ENCODE measurements around the gene DGKI.
"Not testable (repeated sequence)": the region's sequence is repeated elsewhere in the genome, so short reads cannot be mapped to it uniquely, and the experiment has no call there.

The DGKI gene

DNA sequence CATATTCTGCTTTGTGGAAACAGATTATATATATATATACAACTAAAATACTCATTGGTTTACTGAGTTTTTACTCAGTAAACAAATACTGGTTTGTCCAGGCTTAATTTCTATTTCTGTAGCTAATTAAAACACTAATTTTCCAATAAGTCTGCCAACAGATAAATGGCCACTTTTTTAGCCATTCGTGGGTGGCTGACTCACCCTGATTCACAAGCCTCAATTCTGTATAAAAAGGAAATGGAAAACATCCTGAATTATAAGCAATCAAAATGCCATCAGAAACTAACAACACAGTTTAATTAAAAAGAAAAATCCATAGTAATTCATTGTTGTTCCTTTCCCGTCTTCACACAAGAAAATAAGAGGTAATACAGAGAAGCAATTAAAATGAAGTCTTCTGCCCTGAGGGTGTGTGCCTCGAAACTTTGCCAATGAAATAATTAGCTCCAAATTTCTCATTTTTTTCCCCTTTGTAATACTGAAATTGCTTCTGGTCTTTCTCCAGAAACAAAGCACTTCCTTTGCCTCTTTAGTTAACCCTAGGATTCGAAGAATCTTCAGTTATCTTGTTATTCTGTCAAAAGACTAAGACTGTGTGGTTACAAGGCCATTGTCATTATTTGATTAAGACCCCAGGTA lies 384.6 kb downstream of the DGKI start:
- Histone ChIP-seq H3K27ac (no peak overlapping the region), H3K4me3 (no peak overlapping the region), H3K9me3 (no peaks in the 10 kb centered on the region), H3K36me3 (no peaks in the 10 kb centered on the region), H3K4me2 (no peak overlapping the region), H3K9ac (no peak overlapping the region), H3K4me1 (no peaks in the 10 kb centered on the region), H3K27me3 (no peaks in the 10 kb centered on the region), H4K20me1 (no peaks in the 10 kb centered on the region)
- no peak for TF ChIP-seq Cebpa-rat (IDR thresholded peaks at IDR 0.05)

DNA sequence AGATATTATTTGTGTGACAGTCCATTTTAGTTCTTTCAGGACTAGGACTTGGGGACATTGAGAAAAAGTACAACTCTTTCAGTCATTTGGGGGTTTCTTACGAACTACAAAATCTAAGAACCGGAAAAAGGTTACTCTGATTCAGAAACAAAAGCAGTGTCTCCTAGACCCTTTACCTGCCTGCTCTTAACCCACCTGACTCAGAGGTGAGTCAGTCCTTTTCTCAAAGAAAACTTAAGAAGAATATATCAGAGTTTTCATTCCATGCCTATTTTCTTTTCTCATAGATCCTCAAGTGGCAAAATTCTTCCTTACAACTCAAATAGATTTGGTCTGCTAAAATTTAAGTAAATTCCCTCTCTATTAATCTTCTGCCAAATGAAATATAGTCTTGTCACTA lies 388.4 kb downstream of the DGKI start:
- H4K20me1 ChIP-seq: no peaks in the 10 kb centered on the region
- H3K27ac ChIP-seq: no peak overlapping the region
- no peak overlapping the region for H3K4me3 ChIP-seq
- H3K4me1 ChIP-seq: no peaks in the 10 kb centered on the region
- H3K4me2 ChIP-seq: no peak overlapping the region
- H3K9me3 ChIP-seq: no peaks in the 10 kb centered on the region
- H3K27me3 ChIP-seq: no peaks in the 10 kb centered on the region
- no peaks in the 10 kb centered on the region for H3K36me3 ChIP-seq
- no peak for TF ChIP-seq Cebpa-rat (IDR thresholded peaks at IDR 0.05)
- H3K9ac ChIP-seq: no peak overlapping the region

DNA sequence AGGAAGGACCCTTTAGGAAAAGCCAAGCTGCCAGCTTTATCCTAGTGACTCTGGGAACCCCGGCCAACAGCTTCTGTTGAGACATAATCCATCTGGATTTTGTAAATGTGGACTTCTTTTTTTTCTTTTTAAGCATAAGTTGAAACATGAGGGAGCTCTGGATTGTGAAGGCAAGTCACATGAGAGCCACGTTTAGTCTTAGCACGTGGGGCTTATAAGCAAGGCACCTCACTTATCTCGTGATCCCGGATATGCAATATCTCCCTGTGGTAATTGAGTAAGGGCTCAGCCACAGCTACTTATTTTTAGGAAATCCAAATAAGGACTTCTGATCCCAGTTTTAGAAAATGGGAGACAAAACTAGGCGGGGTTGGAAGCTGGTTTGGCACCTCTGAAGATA lies 392.0 kb downstream of the DGKI start:
- Histone ChIP-seq H3K27me3 (no peaks in the 10 kb centered on the region), H4K20me1 (no peaks in the 10 kb centered on the region), H3K4me3 (no peak overlapping the region), H3K9me3 (no peaks in the 10 kb centered on the region), H3K27ac (no peak overlapping the region), H3K36me3 (no peaks in the 10 kb centered on the region), H3K4me2 (no peak overlapping the region), H3K9ac (no peak overlapping the region), H3K4me1 (no peaks in the 10 kb centered on the region)
- TF ChIP-seq Cebpa-rat (IDR thresholded peaks at IDR 0.05): no peak

- Histone ChIP-seq H3K9ac (no peak overlapping the region), H3K9me3 (no peaks in the 10 kb centered on the region), H3K36me3 (no peaks in the 10 kb centered on the region), H3K4me3 (no peak overlapping the region), H3K27me3 (no peaks in the 10 kb centered on the region), H3K4me1 (no peaks in the 10 kb centered on the region), H3K4me2 (no peak overlapping the region), H3K27ac (no peak overlapping the region), H4K20me1 (no peaks in the 10 kb centered on the region)
- TF ChIP-seq Cebpa-rat (IDR thresholded peaks at IDR 0.05): no peak
Observed at GRCh38 chr7:137454246-137454724, 392.5 kb downstream of the DGKI start.

DNA sequence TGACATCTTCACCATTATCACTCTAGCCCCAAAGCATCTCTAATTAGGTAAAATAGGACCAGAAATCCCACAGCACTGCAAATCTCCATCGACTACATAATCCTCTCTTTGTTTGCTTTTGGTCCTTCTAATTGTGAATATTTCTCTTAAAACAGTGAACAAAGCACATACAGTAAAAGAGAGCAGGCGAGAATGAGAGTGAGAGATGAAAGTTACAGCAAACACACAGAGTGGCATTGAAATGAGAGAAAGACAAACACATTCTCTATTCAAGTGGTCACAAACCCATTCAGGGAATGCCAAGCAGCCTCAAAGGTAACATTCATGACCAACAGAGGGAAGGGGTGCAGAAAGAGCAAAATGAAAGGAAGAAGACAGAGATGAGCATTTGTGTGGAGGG lies 393.4 kb downstream of the DGKI start:
- no peaks in the 10 kb centered on the region for H4K20me1 ChIP-seq
- no peak overlapping the region for H3K9ac ChIP-seq
- no peak overlapping the region for H3K27ac ChIP-seq
- no peaks in the 10 kb centered on the region for H3K9me3 ChIP-seq
- no peaks in the 10 kb centered on the region for H3K4me1 ChIP-seq
- H3K27me3 ChIP-seq: no peaks in the 10 kb centered on the region
- TF ChIP-seq Cebpa-rat (IDR thresholded peaks at IDR 0.05): no peak
- no peak overlapping the region for H3K4me2 ChIP-seq
- H3K36me3 ChIP-seq: no peaks in the 10 kb centered on the region
- no peak overlapping the region for H3K4me3 ChIP-seq

GRCh38 chr7:137449016-137449415 lies 397.8 kb downstream of the DGKI start:
- no peak overlapping the region for H3K4me2 ChIP-seq
- TF ChIP-seq Cebpa-rat (IDR thresholded peaks at IDR 0.05): no peak
- H3K9me3 ChIP-seq: no peaks in the 10 kb centered on the region

GRCh38 chr7:137448572-137448971 lies 398.2 kb downstream of the DGKI start:
- H3K27me3 ChIP-seq, H3K27ac ChIP-seq, H3K9me3 ChIP-seq, H3K36me3 ChIP-seq, H3K4me3 ChIP-seq, H4K20me1 ChIP-seq, H3K4me1 ChIP-seq, H3K9ac ChIP-seq, H3K4me2 ChIP-seq: not testable (repeated sequence)

More at GRCh38 chr7:137449016-137449415, 397.8 kb downstream of the DGKI start:
- H4K20me1 ChIP-seq: no peaks in the 10 kb centered on the region
- H3K36me3 ChIP-seq: no peaks in the 10 kb centered on the region
- H3K4me1 ChIP-seq: no peaks in the 10 kb centered on the region
- H3K9ac ChIP-seq: no peak overlapping the region
- no peak overlapping the region for H3K4me3 ChIP-seq
- no peak overlapping the region for H3K27ac ChIP-seq
- no peaks in the 10 kb centered on the region for H3K27me3 ChIP-seq

- Histone ChIP-seq H3K4me3 (no peak overlapping the region), H3K4me2 (no peak overlapping the region), H3K9ac (no peak overlapping the region), H3K4me1 (peaks cover 7% of the 10 kb centered on the region; the same call in 1 of the 2 replicates), H3K9me3 (no peaks in the 10 kb centered on the region), H3K27me3 (no peaks in the 10 kb centered on the region), H4K20me1 (no peaks in the 10 kb centered on the region), H3K36me3 (no peaks in the 10 kb centered on the region), H3K27ac (no peak overlapping the region)
- TF ChIP-seq Cebpa-rat (IDR thresholded peaks at IDR 0.05): no peak
Observed at GRCh38 chr7:137446025-137446424, 400.7 kb downstream of the DGKI start.

DNA sequence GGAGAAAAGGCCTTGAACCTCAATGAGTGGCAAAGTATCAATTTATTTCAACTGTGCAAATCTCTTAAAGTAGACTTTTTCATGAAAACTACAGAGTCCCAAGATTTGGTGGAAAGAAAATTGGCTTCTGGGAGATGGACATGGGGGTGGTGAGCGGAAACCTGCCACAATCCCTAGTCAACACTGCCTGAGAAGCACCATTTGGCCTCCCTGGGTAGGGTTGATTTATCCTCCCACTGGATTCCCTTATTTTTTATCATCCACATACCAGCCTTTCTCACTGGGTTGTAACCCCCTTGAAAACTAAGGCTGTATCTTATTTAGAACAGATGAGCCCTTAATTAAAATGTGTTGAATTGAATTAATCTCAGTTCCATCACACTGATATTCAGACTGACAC lies 401.5 kb downstream of the DGKI start:
- TF ChIP-seq Cebpa-rat (IDR thresholded peaks at IDR 0.05): no peak
- no peaks in the 10 kb centered on the region for H3K27me3 ChIP-seq
- no peaks in the 10 kb centered on the region for H3K36me3 ChIP-seq
- H3K4me1 ChIP-seq: peaks cover 7% of the 10 kb centered on the region; the same call in 1 of the 2 replicates
- H3K4me3 ChIP-seq: no peak overlapping the region
- H3K4me2 ChIP-seq: no peak overlapping the region
- no peaks in the 10 kb centered on the region for H4K20me1 ChIP-seq
- no peak overlapping the region for H3K27ac ChIP-seq
- no peaks in the 10 kb centered on the region for H3K9me3 ChIP-seq
- no peak overlapping the region for H3K9ac ChIP-seq

DNA sequence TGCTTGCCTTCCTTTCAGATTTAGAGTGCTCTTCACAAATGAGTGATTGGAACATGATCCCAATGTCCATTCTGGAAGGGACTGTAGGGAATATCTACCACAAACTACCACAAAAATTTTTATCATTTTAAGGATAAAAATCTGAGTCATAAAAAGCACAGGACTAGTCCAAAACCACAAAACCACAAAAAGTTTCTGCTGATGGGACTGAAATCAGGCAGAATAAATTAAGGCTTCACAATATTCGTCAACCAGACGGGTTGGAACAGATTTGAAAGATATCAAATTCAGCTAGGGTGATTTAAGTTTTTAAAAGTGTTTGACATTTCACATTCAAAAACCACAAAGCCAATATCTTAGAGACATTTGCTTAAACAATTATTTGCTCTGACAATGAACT lies 403.2 kb downstream of the DGKI start:
- Histone ChIP-seq H4K20me1 (no peaks in the 10 kb centered on the region), H3K27me3 (no peaks in the 10 kb centered on the region), H3K9me3 (no peaks in the 10 kb centered on the region), H3K4me1 (peaks cover 7% of the 10 kb centered on the region; the same call in 1 of the 2 replicates), H3K27ac (no peak overlapping the region), H3K4me3 (no peak overlapping the region), H3K4me2 (no peak overlapping the region), H3K9ac (no peak overlapping the region), H3K36me3 (no peaks in the 10 kb centered on the region)
- no peak for TF ChIP-seq Cebpa-rat (IDR thresholded peaks at IDR 0.05)

DNA sequence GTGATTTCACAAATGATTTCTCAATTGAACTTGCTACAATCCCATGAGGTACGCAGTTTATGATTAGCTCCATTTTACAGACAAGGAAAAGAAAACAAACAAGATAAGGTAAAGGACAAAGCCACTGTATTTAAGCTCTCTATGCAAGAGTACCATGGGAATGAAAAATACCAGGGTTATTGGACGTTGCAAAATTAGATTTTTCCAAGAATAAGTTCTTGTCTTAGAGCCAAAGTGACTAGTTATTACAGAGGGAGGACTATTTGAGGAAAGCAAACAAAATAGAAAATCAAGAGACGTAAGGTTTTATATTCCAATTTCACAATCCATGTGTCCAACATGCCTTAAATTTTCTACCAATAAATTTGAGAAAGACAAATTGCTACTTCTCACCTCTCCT lies 405.3 kb downstream of the DGKI start:
- Histone ChIP-seq H3K9ac (no peak overlapping the region), H4K20me1 (no peaks in the 10 kb centered on the region), H3K4me1 (peaks cover 7% of the 10 kb centered on the region; the same call in 1 of the 2 replicates), H3K9me3 (no peaks in the 10 kb centered on the region), H3K4me2 (no peak overlapping the region), H3K27ac (no peak overlapping the region), H3K27me3 (no peaks in the 10 kb centered on the region), H3K4me3 (no peak overlapping the region), H3K36me3 (no peaks in the 10 kb centered on the region)
- TF ChIP-seq Cebpa-rat (IDR thresholded peaks at IDR 0.05): no peak

Measured in BLaER1 (cell line).